ENCODE results near the gene PLCB3. TPM values are rescaled to one million over a fixed set of nuclear protein-coding genes. Genes with fewer than 3 reads are reported as not detected.

PLCB3 gene
- total RNA-seq, 1 donor from 2014 or later = 36.2 TPM

DNA sequence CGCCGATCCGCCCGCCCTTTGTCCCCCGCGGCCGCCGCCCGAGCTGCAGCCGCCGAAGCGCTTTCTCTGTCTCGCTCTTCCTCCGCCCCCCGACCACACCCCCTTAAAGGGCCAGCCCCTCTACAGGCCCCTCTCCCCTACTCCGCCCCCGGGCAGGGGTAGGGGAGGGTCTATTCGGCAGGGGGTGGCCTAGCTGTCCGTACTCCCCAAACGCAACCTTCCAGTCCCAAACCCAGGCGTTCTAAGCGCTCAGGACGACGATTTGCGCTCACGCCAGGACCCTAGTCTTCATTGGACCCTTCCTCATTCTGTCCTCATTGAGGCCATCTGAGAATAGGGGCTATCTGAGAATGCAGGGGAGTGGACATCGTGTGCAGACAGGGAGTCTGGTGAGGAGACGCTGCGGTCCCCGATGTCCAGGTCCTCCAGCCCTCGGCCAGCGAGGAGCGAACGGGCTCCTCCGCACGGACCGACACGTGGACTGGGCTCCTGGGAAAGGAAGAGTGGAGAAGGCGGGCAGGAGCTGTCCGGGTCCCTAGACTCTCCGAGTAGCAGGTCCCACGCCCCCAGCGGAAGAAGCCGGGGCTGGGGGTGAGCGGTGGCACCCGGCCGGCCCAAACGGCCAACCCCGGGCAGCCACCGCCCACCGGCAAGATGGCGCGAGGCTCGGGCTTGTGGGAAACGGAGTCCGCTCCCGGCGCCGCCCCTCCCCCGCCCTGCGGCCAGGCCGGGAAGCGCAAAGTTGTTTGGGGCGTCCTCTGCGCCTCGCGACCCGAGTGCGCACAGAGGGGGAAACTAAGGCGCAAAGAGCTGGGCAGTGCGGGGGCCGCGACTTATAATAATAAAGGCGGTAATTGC, 4.2 kb upstream of the PLCB3 start, which contains the start of gene PPP1R14B:
Gene PPP1R14B, minus strand, starts transcription at position 73 of the 858 bp plus-strand sequence. CDS start 270 bp downstream, outside the sequence.
- Mint-ChIP-seq H3K27me3 (ENCODE audit: unreplicated experiment) (peaks cover 10% of the 10 kb centered on the region), H3K27ac (ENCODE audit: unreplicated experiment) (peak within 1 kb of the TSS; percentile 94), H3K4me1 (ENCODE audit: low read depth, unreplicated experiment) (peaks cover 7% of the 10 kb centered on the region), H3K36me3 (ENCODE audit: unreplicated experiment) (no peaks in the 10 kb centered on the region), H3K4me3 (ENCODE audit: unreplicated experiment) (peak within 1 kb of the TSS; percentile 95), H3K9me3 (ENCODE audit: unreplicated experiment) (peaks cover 19% of the 10 kb centered on the region)
- TF ChIP-seq, protein P1, sequence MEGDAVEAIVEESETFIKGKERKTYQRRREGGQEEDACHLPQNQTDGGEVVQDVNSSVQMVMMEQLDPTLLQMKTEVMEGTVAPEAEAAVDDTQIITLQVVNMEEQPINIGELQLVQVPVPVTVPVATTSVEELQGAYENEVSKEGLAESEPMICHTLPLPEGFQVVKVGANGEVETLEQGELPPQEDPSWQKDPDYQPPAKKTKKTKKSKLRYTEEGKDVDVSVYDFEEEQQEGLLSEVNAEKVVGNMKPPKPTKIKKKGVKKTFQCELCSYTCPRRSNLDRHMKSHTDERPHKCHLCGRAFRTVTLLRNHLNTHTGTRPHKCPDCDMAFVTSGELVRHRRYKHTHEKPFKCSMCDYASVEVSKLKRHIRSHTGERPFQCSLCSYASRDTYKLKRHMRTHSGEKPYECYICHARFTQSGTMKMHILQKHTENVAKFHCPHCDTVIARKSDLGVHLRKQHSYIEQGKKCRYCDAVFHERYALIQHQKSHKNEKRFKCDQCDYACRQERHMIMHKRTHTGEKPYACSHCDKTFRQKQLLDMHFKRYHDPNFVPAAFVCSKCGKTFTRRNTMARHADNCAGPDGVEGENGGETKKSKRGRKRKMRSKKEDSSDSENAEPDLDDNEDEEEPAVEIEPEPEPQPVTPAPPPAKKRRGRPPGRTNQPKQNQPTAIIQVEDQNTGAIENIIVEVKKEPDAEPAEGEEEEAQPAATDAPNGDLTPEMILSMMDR (IDR thresholded peaks at IDR 0.05; ENCODE audit: partially characterized antibody, unreplicated experiment) = peak; percentile 38
- DNase-seq = peak; percentile 93

- H3K4me3 Mint-ChIP-seq (ENCODE audit: unreplicated experiment) = peak overlapping the region; percentile 95
- H3K9me3 Mint-ChIP-seq (ENCODE audit: unreplicated experiment) = peaks cover 19% of the 10 kb centered on the region
- peak overlapping the region; percentile 94 for H3K27ac Mint-ChIP-seq (ENCODE audit: unreplicated experiment)
- H3K27me3 Mint-ChIP-seq (ENCODE audit: unreplicated experiment) = peaks cover 10% of the 10 kb centered on the region
- DNase-seq = no peak
- H3K36me3 Mint-ChIP-seq (ENCODE audit: unreplicated experiment) = no peaks in the 10 kb centered on the region
- H3K4me1 Mint-ChIP-seq (ENCODE audit: low read depth, unreplicated experiment) = peaks cover 7% of the 10 kb centered on the region
- TF ChIP-seq, protein P1 (IDR thresholded peaks at IDR 0.05; ENCODE audit: partially characterized antibody, unreplicated experiment) = no peak
Measured at GRCh38 chr11:64247729-64248531, 3.4 kb upstream of the PLCB3 start.

DNA sequence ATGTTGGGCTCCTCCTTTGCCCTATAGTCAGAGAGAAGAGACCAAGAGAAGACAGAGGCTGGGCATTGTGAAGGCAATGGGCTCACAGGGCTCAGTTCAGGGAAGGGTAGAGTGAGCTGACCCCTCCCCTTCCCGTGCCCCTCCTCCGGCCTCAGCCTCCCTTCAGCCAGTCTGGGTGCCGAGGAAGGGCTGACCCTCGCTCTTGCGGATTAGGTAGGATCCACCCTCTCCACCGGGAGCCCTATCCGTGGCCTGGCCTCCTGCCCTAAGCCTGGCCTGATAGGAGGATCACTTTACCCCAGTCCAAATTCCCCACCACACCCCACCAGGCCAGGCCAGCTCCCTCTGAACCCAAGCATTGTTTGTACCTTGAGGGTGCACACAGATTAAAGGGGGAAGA, 2.8 kb upstream of the PLCB3 start:
- Mint-ChIP-seq H3K27ac (ENCODE audit: unreplicated experiment) (peak overlapping the region; percentile 94), H3K4me3 (ENCODE audit: unreplicated experiment) (peak overlapping the region; percentile 95), H3K4me1 (ENCODE audit: low read depth, unreplicated experiment) (peaks cover 8% of the 10 kb centered on the region), H3K9me3 (ENCODE audit: unreplicated experiment) (peaks cover 16% of the 10 kb centered on the region), H3K27me3 (ENCODE audit: unreplicated experiment) (peaks cover 8% of the 10 kb centered on the region), H3K36me3 (ENCODE audit: unreplicated experiment) (no peaks in the 10 kb centered on the region)
- TF ChIP-seq, protein P1 (IDR thresholded peaks at IDR 0.05; ENCODE audit: partially characterized antibody, unreplicated experiment) = no peak
- DNase-seq = no peak

GRCh38 chr11:64249038-64249437, 2.3 kb upstream of the PLCB3 start:
- no peak overlapping the region for H3K27ac Mint-ChIP-seq (ENCODE audit: unreplicated experiment)
- peaks cover 12% of the 10 kb centered on the region for H3K4me1 Mint-ChIP-seq (ENCODE audit: low read depth, unreplicated experiment)
- peaks cover 8% of the 10 kb centered on the region for H3K27me3 Mint-ChIP-seq (ENCODE audit: unreplicated experiment)
- H3K4me3 Mint-ChIP-seq (ENCODE audit: unreplicated experiment) = peak overlapping the region; percentile 25
- peaks cover 11% of the 10 kb centered on the region for H3K9me3 Mint-ChIP-seq (ENCODE audit: unreplicated experiment)
- no peaks in the 10 kb centered on the region for H3K36me3 Mint-ChIP-seq (ENCODE audit: unreplicated experiment)
- no peak for DNase-seq
- TF ChIP-seq, protein P1 (IDR thresholded peaks at IDR 0.05; ENCODE audit: partially characterized antibody, unreplicated experiment) = no peak

Data from glutamatergic neuron (in vitro differentiated cells).